Daoy (cell line): ENCODE measurements around the gene LDHA. TPM values are rescaled to one million over a fixed set of nuclear protein-coding genes. Genes with fewer than 3 reads are reported as not detected.

ENCODE experiments used
- total RNA-seq: library from RNA; depleted of rRNA; stranded (reverse); fragments of >200 nt; shearing (Covaris generic); gene quantifications from 2 replicates; pipeline ENCODE4 v1.2.3, GENCODE V29; 2014; rRNA removed

LDHA gene
- total RNA-seq, 1 experiment from 2014 or later: 487 TPM

Other genes starting within 250 kb of the LDHA start
- gene MRGPRX4, start 221.7 kb upstream of the LDHA start, total RNA-seq: not detected in 2 replicates
- gene SAA4, start 157.8 kb upstream of the LDHA start, total RNA-seq: not detected in 2 replicates
- 3.0 TPM in 1 of 2 replicates, not detected in the other for gene SAA2, start 145.9 kb upstream of the LDHA start, total RNA-seq
- 0.69 TPM in 1 of 2 replicates, not detected in the other for gene SAA1, start 128.3 kb upstream of the LDHA start, total RNA-seq
- gene HPS5, start 72.4 kb upstream of the LDHA start, total RNA-seq: 32.1 and 32.9 TPM in 2 replicates
- 70.4 and 78.8 TPM in 2 replicates for gene GTF2H1, start 72.0 kb upstream of the LDHA start, total RNA-seq
- not detected in 2 replicates for gene LDHC, start 17.8 kb downstream of the LDHA start, total RNA-seq
- 0.11 TPM in 1 of 2 replicates, not detected in the other for gene LDHAL6A, start 61.3 kb downstream of the LDHA start, total RNA-seq
- gene TSG101, start 132.4 kb downstream of the LDHA start, total RNA-seq: 62.7 and 111 TPM in 2 replicates
- 21.9 and 28.6 TPM in 2 replicates for gene UEVLD, start 194.2 kb downstream of the LDHA start, total RNA-seq
- 0.63 and 6.4 TPM in 2 replicates for gene MISFA, start 205.2 kb downstream of the LDHA start, total RNA-seq
- 12.5 and 19.8 TPM in 2 replicates for gene SPTY2D1, start 239.8 kb downstream of the LDHA start, total RNA-seq